Stimulated activated CD4-positive, alpha-beta T cell treated with anti-CD3 and anti-CD28 coated beads, TNF-alpha, amount 100 ng/mL, for 24 hours (primary cell): Measurements from ENCODE around the gene ARHGEF39.
A peak's percentile ranks its signal among the peaks of the same experiment; 100 is the strongest.
"Not testable (repeated sequence)": the region's sequence is repeated elsewhere in the genome, so short reads cannot be mapped to it uniquely, and the experiment has no call there.

Experiments used
- DNase-seq, 3 experiments: peaks; one replicate each; pipeline ENCODE4 v3.0.0-alpha.2; 2020; ENCODE audit warnings: low read depth in 3 of 3

The ARHGEF39 gene

DNA sequence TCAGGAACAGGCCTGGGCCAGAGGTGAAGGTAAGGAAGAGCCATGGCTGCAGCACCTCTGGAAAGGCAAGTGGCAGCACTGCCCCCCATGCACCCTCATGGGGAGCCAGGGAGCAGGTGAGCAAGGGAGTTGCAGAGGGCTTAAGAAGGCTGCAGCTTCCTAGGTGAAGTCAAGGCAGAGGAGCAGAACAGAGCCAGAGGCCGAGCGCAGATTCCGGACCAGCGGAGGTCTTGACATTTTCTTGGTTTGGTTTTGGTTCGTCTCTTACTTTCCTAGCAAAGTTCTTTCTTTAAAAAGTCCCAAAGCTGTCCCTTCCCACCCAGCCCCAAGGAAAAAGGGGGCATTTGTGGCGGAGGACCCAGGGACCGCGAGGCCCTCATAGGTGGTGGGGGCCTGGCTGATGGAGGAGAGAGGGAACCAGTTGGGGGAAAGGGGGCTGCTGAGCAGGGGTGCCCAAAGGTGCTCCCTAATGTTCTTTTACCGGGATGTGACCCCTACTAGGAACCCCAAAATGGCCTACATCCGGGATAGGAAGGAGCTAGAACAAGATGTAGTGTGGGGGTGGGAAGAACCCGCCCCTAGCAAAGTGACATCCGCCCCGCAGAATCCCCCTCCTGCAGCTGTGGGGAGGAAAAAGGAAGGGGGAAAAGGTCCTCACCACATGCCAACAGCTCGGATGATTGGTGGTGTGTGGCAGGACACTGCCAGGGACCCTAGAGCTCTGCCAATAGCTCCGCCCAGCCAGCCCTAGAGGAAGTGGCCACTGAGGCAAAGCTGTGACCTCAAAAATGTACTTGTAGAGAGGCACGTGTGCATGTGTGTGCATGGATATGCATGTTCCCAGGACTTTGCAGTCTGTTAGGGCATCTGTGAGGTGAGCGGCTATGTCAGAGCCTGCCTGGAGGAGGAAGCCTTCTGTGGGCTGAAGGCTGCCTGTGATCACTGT, 45.9 kb downstream of the ARHGEF39 start:
- peak in 2 of 3 experiments; percentile 10 to 35 for DNase-seq

DNA sequence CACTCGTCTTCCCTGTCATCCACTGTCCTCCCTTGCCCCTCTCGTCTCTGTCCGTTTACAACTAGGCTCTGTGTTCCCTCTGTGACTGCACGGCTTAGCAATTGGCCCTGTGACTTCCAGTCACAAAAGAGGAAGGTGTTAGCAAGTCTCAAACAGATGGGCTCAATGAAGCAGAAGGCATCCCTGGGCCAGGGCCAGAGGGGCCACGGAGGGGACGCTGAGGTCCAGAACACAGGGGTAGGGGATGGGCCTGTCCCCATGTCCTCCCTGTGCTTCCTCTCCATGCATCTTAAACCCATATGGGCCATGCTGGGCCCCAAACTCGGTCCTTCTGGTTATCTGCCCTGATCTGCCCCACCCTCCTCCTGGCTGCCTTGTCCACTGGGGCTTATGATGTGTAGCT, 46.7 kb downstream of the ARHGEF39 start, which contains the start of gene CD72:
Gene CD72, minus strand, starts transcription at position 89 of the 403 bp plus-strand sequence. CDS start 110 bp downstream, outside the sequence.
- DNase-seq: no peak

- DNase-seq: no peak
Observed at GRCh38 chr9:35617548-35617947, 47.4 kb downstream of the ARHGEF39 start.

- DNase-seq: peak; percentile 30 to 60 (median 33)
Observed at GRCh38 chr9:35616681-35617459, 48.1 kb downstream of the ARHGEF39 start.

- DNase-seq: no peak
Observed at GRCh38 chr9:35615981-35616680, 48.9 kb downstream of the ARHGEF39 start.

GRCh38 chr9:35612843-35613242, 52.2 kb downstream of the ARHGEF39 start:
- no peak for DNase-seq

DNA sequence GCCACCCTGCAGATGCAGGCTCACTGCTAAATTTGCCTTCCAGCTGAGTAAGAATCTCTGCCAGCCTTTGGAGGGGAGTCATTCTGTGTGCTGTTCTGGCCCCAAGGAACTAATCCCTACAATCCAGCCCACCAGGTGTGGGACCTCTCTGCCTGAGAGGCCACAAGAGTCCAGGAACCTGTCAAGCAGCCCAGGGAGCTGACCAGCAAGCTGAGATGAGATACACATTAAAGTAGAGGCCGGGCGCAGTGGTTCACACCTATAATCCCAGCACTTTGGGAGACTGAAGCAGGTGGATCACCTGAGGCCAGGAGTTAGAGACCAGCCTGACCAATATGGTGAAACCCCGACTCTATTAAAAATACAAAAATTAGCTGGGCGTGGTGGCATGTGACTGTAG, 52.9 kb downstream of the ARHGEF39 start:
- not testable (repeated sequence) for DNase-seq

GRCh38 chr9:35611230-35611797, 53.7 kb downstream of the ARHGEF39 start:
- peak in 2 of 3 experiments; percentile 25 to 44 for DNase-seq

- DNase-seq: no peak
Observed at GRCh38 chr9:35609820-35610163, 55.2 kb downstream of the ARHGEF39 start.
